HG02870 (cell line): ENCODE data around the gene CBLIF.
"Not testable (repeated sequence)": the region's sequence is repeated elsewhere in the genome, so short reads cannot be mapped to it uniquely, and the experiment has no call there.

Source experiments
- ATAC-seq: cut with Tn5 transposase; IDR thresholded peaks from one replicate; pipeline ENCODE4 v1.9.1; 2021; ENCODE audit warnings: mild to moderate bottlenecking, moderate library complexity; ENCODE audit not compliant: unreplicated experiment

CBLIF gene

DNA sequence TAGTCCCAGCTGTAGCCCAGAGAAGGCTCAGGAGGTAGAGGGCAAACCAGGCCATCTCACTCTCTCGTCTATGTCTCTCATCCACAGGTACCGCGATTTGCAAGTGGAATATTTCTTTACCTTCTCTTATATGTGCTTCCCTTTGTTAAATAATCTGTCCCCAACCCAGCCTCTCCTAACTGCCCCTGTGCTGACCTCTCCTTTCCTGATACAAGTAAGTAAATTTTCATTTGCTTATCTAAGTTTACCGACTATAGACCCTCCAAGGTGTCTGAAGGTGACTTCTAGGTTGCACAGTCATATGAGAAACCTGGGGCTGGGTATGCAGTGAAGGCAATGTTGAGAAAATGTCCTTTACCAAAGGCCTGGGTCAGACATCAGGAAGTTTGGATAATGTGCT lies at the start of gene CBLIF:
CBLIF (minus strand) TSS at position 101 of the 400 bp plus-strand sequence; CDS start at position 55, 46 bp downstream.
- no peak for ATAC-seq

DNA sequence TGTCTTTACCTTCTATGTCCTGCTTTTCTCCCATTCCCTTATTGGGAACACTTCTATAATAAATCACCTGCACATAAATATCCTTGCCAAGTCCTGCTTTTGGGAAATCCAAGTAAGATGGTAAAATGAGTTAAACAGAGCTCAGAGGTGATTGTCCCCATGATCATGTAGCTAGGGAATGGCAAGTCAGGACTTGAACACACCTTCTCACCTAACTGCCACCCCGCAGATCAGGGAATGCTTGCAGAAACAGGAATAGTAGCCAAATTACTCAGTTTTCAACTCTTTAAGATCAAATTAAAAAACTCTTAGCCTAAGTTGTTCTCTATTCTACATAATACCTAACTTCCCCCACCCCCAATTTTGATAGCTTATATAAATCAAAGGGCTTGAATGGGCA lies 49.3 kb upstream of the CBLIF start:
- no peak for ATAC-seq

DNA sequence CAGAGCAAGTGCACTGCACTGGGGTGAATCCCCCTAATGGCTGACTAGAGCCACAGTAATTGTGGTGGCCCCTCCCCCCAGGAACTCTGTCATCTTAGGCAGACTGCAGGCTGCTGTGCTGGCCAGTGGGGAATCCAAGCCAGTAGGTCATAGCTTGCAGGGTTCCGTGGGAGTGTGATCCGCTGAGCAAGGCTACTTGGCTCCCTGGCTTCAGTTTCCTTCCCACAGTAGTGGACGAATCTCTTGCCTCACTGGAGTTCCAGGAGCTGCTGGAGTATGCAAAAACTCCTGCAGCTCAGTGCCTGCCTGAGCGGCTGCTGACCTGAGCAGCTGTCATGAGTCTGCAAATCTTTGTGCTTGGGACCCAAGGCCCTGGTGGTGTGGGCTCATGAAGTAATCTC lies 46.5 kb upstream of the CBLIF start:
- no peak for ATAC-seq

DNA sequence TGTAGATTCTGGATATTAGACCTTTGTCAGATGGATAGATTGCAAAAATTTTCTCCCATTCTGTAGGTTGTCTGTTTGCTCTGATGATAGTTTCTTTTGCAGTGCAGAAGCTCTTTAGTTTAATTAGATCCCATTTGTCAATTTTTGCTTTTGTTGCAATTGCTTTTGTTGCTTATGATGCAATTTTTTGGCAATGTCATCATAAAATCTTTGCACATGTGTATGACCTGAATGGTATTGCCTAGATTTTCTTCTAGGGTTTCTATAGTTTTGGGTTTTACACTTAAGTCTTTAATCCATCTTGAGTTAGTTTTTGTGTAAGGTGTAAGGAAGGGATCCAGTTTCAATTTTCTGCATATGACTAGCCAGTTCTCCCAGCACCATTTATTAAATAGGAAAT lies 41.9 kb upstream of the CBLIF start:
- not testable (repeated sequence) for ATAC-seq

DNA sequence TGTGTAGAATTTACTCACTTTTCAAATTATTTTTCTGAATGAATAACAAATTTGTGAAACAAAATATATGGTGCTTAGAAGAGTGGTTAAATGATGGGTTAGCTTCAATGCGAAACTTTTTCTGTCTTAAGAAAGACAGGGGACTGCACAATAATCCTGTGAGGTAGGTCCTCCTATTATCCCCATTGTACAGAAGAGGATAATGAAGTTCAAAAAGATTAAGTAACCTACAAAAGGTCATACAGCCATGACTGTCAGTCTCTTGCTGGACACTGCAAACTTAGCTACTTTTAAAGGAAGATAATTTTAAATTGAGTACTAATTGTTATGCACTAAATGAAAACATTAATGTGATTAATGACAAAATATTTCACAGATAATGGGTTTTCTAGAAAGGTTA lies 38.3 kb upstream of the CBLIF start:
- ATAC-seq = no peak

DNA sequence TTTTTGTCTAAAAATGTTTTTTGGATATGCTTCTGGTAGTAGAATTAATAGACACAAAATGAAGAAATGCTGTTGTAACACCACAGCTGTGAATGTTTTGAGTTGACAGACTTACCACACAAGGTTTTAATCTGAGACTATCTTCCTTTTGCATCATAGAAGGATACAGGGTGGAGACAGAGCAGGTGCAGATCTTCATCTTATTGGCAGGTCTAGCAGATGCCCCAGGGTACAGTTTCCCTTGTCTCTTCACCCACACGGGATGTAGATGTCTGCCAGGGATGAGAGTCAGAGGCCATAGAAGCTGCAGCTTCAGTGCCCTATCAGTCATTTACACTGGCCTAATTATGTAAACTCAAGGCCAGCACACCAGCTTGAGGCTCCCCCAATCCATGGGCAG lies 34.3 kb upstream of the CBLIF start:
- no peak for ATAC-seq

DNA sequence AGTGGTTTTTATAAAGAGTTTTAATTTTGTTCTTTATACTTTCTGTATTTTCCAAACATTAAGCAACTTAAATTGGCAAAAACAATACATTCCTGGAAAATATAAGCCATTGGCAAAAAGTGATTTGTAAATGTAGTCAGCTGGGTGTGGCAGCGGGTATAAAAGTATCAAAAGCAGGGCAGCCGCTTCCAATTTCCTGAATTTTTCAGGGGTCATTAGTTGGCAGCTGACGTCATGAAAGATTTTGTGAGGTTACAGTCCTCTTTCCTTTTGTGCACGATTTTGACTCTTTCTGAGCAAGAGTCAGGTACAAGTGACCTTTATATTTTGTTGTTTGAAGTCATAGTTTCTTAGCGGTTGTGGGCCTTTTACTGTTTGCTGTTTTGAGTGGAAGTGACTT lies 33.3 kb upstream of the CBLIF start, which contains the start of gene OOSP3:
OOSP3 (plus strand) TSS at position 208 of the 400 bp plus-strand sequence; CDS start at position 235, 27 bp downstream.
- ATAC-seq = no peak

DNA sequence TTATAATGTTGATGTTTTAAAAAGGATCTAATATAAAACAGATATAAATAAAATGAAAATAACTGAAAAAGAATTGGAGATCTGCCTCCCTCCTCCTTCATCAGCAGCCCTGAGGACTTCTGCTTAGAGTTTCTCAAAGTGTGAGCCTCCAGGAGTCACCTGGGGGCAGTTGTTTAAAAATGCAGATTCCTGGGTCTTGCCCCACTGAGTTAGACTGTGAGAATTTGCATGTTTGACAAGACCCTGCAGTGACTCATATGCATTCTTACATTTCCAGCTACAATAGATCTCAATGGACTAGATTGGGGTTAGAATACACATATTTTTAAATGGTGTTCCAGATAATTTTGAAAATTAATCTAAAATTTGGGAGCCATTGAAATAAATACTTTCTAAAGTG lies 32.5 kb upstream of the CBLIF start:
- ATAC-seq = no peak

DNA sequence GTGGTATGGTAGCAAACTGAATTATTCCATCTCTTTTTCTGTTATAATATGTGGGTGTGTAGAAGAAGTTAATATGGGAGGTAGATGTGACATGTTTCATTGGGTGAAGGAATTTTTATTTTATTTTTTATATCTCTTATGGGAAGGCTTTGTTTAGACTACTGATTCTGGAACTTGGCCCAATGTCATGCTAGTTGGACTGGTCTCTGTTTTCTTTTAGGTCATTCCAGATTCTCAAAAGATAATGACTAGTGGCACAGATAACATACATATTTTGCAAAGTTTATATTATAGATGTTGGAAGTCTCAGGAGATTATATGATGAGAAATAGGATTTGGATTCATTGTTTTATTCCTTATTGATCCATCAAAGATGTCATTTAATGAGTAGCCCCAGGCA lies 32.0 kb upstream of the CBLIF start:
- ATAC-seq = no peak

DNA sequence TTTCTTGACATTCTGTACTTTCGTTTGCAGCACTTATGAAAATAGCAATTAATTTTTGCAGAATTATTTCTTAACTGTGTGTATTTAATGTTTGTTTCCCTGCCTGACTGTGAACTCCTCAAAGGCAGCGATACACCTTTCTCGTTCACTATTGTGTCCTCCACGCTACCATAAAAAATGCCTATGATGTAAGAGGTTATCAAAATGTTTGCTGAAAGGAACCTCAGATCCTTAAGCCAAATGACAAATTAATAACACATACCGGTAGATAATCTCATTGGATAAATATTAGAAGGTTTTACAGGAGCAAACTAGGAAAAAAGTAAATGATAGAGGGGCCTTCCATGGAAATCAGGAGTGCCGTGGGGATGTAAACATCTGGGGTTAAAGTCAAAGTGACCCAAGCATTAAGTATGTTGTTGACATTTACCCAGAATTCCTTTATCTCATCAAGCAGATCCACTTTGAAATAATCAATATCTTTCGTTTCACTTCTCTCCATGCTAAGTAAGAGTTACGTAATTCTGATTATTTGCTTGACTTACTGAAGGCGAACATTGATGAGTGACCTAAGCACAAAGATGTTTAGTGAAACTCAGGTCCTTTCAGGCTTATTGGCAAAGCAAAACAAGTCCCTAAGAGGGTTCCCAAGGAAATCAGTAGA lies 30.7 kb upstream of the CBLIF start:
- no peak for ATAC-seq

DNA sequence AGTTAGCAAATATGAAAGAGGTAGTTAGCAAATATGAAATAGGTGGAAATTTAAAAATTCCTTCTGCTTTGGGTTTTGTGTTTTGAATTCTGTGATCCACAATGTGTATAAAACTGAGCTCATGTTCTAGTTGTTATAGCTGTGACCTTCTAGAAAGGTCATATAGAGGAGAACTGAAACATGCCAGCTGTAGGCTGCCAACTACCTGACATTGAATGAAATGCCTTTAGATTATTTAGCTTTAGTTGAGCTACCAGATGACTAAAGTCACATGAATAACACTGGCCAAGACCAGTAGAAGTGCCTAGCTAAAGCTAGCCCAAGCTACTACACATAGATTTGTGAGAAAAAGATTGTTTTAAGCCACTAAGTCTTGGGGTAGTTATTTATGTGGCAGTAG lies 26.8 kb upstream of the CBLIF start:
- no peak for ATAC-seq

DNA sequence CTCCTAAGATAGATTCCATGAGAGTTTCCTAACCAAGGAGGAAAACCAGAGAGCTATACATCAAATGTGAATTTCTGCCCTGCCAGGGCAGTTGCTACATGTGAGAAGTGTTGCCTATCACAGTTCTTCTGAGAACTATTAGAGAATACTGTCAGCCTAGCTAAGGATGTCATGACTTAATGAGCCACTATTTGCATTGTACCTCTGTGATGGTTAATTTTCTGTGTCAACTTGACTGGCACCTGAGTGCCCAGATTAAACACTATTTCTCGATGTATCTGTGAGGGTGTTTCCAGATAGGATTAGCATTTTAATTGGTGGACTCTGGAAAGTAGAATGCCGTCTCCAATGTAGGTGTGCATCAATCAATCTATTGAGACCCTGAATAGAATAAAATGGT lies 22.6 kb upstream of the CBLIF start:
- no peak for ATAC-seq

DNA sequence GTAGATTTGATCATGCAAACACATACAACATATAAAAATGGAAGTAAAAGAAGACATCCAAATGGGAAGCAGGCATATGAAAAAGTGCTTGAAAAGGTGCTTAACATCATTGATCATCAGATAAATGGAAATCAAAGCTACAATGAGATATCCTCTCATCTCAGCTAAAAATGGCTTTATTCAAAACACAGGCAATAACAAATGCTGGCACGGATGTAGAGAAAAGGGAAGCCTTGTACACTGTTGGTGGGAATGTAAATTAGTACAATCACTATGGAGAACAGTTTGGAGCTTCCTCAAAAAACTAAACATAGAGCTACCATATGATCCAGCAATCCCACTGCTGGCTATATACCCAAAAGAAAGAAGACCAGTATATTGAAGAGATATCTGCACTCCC lies 21.5 kb upstream of the CBLIF start:
- no peak for ATAC-seq

DNA sequence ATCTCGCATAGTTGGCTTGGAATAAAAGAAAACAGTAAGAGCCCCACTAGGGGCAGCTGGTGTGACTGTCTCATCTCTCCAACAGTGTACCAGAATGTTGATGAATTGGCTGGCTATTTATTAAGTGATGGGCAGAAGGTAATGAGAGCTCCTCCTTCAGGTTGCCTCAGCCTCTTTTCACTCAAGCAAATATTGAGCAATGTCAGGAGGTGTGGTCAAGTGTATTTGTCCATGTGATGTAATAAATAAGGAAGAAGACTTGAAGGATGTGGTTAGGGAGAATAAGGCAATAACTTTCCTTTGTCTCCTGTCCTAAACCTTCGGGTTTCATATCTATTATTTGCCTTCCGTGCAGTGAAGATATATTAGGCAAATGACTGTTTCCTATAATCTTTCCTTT lies 21.1 kb upstream of the CBLIF start, which contains the start of gene TCN1:
TCN1 (minus strand) TSS at position 91 of the 400 bp plus-strand sequence; CDS start at position 74, 17 bp downstream.
- ATAC-seq = no peak

DNA sequence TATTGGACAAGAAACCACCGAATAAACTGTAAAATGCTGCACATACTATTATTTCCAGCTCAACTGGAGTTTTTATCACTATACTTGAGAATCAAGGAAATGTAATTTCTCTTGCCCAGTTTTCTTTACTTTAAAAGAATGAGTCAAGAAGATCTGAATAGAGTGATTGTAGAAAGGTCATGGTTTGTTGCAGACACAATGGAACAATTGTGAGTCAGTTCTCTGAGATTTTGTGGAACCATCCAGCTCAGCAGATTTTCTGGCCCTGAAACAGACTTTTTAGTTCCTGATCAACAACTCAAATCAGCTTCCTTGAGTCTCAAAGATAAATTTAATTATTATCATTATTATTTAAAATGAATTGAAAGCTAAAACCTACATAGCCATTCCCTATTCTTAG lies 19.7 kb upstream of the CBLIF start:
- ATAC-seq = no peak

DNA sequence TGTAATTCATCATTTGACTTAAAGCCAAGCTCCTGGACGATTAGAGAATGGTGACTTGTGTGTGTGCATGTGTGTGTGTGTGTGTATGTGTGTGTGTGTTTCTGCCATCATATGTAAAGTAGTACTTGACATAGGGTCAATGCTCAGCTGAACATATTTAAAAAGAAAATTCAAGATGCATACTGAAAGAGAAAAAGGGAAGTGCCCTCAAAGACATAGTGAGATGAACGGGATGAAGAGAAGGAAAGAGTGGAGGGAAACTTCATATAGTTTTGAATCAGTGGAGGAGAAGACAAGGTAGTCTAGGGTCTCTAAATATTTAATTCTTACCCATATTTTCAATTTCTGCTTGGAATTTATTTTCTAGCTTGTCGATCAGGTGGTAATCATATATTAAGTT lies 17.0 kb upstream of the CBLIF start:
- ATAC-seq = no peak

DNA sequence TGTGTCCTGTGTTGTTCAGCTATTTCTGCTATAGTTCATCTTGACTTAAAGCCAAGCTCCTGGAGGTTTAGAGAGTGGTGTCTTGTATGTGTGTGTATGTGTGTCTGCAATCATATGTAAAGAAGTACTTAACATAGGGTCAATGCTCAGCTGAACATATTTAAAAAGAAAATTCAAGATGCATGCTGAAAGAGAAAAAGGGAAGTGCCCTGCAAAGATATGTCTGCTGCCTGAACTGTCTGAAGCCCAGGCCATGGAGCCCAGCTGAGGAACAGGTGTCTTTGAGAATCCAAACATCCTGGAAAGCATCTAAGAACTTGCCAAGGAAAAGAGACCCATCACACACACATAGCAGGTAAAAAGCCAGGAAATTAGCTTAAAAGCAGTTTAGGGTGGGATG lies 14.4 kb upstream of the CBLIF start:
- ATAC-seq = no peak

DNA sequence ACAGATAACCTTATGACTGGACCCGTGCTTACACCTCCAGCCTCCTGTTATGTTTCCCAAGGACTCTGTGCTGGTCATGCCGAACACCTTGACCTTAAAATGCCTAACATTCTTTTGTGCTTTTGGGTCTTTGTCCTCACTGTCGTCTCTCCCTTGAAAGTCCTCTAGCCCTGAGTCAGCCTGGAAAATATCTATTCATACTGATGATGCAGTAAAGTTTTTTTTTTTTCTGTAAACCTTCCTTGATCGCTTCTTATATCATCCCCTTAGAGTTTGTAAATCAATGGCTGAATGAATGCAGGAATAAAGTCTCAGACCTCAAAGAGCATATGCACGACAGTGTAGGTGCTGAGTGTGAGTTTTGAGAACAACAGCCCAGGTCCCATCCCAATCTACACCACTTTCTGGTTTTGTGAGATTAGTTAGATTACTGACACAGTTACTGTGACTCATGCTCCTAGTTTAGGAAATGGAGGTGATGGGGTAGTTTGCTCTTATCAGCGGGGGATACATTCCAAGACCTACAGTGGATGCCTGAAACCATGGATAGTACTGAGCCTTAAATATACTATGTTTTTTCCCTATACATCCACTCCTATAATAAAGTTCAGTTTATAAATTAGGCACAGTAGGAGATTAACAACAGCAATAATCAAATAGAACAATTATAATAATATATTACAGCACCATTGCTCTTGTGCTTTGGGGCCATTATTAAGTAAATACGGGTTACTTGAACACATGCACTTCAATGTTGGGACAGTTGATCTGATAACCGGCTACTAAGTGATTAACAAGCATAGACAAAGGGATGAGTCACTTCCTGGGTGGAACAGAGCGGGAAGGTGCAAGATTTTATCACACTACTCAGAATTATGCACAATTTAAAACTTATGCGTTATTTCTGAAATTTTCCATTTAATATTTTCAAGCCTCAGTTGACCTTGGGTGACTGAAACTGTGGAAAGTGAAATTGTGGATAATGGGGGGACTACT lies 12.4 kb upstream of the CBLIF start:
- ATAC-seq = no peak

DNA sequence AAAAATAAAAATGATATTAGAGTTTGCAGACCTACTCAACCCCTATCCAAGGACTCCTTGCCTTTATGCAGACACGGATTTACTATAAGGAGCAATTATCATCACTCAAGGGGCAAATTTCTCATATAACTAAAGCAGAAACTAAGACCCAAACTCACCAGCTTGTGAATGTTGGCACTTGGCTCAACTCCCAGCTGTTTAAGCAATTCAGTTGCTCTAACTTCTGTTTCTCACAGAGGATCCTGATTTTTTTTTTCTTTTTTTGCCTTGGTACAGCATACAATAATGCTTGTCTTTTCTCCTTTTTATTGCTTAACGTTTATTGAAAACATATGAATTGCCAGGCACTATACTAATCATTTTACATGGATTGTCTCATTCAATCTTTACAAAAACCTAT lies 9.6 kb upstream of the CBLIF start:
- ATAC-seq = no peak

DNA sequence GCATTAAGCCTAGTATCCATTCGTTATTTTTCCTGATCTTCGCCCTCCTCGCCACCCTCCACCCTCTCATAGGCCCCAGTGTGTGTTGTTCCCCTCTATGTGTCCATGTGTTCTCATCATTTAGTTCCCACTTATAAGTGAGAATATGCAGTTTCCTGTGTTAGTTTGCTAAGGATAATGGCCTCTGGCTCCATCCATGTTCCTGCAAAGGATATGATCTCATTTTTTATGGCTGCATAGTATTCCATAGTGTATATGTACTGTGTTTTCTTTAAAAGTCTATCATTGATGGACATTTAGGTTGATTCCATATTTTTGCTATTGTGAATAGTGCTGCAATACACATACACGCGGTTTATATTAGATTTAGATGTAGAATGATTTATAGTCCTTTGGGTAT lies 6.1 kb upstream of the CBLIF start:
- not testable (repeated sequence) for ATAC-seq

DNA sequence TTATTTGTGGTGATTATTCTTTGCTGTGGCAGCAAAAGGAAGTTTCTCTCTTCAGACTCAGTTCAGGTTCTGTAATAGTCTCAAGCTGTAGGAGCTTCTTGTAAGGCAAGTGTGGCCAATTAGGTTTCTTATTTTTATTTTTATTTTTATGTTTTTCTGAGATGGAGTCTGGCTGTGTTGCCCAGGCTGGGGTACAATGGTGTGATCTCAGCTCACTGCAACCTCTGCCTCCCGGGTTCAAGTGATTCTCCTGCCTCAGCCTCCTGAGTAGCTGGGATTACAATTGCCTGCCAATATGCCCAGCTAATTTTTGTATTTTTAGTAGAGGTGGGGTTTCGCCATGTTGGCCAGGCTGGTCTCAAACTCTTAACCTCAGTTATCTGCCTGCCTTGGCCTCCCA lies 4.3 kb upstream of the CBLIF start:
- not testable (repeated sequence) for ATAC-seq

DNA sequence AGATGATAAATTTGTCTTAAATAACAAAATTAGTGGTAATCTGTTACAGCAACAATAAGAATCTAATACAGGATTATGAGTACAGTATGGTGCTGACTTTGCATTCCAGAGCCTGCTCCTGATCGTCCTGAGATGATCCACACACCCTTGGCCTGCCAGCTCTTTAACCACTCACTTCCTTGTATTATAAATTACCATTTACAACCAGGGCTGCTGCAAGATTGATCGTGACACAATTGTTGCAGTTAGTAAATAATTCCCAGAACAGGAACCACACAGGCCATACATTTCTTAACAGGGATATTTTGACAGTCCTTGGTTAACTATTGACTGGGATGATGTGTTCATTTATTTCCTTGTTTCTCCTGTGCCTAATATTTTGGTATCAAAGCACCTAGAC lies 3.8 kb upstream of the CBLIF start:
- no peak for ATAC-seq
